Smooth muscle cell (in vitro differentiated cells): Measurements from ENCODE around the gene PSMG3. TPM values are rescaled to one million over a fixed set of nuclear protein-coding genes. Genes with fewer than 3 reads are reported as not detected.

Source experiments
- DNase-seq: peaks from one replicate; lab custom pipeline; 2025; ENCODE audit not compliant: unreplicated experiment; lab: John Stamatoyannopoulos, UW
- H2AFZ ChIP-seq: fragments of 200-600 bp; sonication (generic); 2 replicates; pipeline ENCODE4 v1.6.0; 2016; ENCODE audit warnings: antibody characterized with exemption, low read depth, mild to moderate bottlenecking
- H3F3A ChIP-seq: fragments of 200-600 bp; sonication (generic); 2 replicates; pipeline ENCODE4 v1.6.0; 2017; ENCODE audit warnings: antibody characterized with exemption, low read depth
- H3K27ac ChIP-seq: fragments of 200-600 bp; sonication (generic); 2 replicates; pipeline ENCODE4 v1.5.1; 2016; ENCODE audit warnings: low read depth, mild to moderate bottlenecking
- H3K27me3 ChIP-seq: fragments of 200-600 bp; sonication (generic); 2 replicates; pipeline ENCODE4 v1.6.1; 2016; ENCODE audit warnings: low read depth, mild to moderate bottlenecking
- H3K36me3 ChIP-seq: fragments of 200-600 bp; sonication (generic); 2 replicates; pipeline ENCODE4 v1.5.1; 2016; ENCODE audit warnings: low read depth
- H3K4me1 ChIP-seq: fragments of 200-600 bp; sonication (generic); 2 replicates; pipeline ENCODE4 v1.5.1; 2016; ENCODE audit warnings: low read depth
- H3K4me2 ChIP-seq: fragments of 200-600 bp; sonication (generic); 2 replicates; pipeline ENCODE4 v1.6.0; 2016; ENCODE audit warnings: mild to moderate bottlenecking
- H3K4me3 ChIP-seq: fragments of 200-600 bp; sonication (generic); 2 replicates; pipeline ENCODE4 v1.5.1; 2016; ENCODE audit warnings: mild to moderate bottlenecking
- H3K79me2 ChIP-seq: fragments of 200-600 bp; sonication (generic); 2 replicates; pipeline ENCODE4 v1.6.0; 2016; ENCODE audit warnings: low read depth, mild to moderate bottlenecking
- H3K9ac ChIP-seq: fragments of 200-600 bp; sonication (generic); 2 replicates; pipeline ENCODE4 v1.6.0; 2016; ENCODE audit warnings: low read depth
- H3K9me3 ChIP-seq: fragments of 200-600 bp; sonication (generic); replicated peaks from 2 replicates; pipeline ENCODE4 v1.5.1; 2016; ENCODE audit warnings: low read depth
- H4K20me1 ChIP-seq: fragments of 200-600 bp; sonication (generic); 2 replicates; pipeline ENCODE4 v1.6.0; 2016; ENCODE audit warnings: low read depth
- WGBS: methylation state at CpG from one replicate; pipeline ENCODE4 v1.1.7; 2016; ENCODE audit warnings: low lambda C conversion rate; 5-methylcytosine and 5-hydroxymethylcytosine counted together
- polyA plus RNA-seq: library from polyadenylated mRNA; unstranded; fragments of >200 nt; fragmentation: Nextera tagmentation; extraction: Ambion mirVana; gene quantifications from 2 replicates; pipeline ENCODE4 v1.2.1, GENCODE V29; 2016
- total RNA-seq: library from RNA; depleted of rRNA; stranded (reverse); fragments of >200 nt; gene quantifications from 2 replicates; pipeline ENCODE4 v1.2.3, GENCODE V29; 2014
- TF ChIP-seq, protein P1 (sequence below): fragments of 200-600 bp; sonication (generic); IDR thresholded peaks from 2 replicates; pipeline ENCODE4 v1.5.1; 2017; ENCODE audit warnings: borderline replicate concordance, mild to moderate bottlenecking, antibody characterized with exemption; ENCODE audit not compliant: insufficient read depth, poor library complexity, severe bottlenecking

The PSMG3 gene
- total and polyA plus RNA-seq, 2 experiments from 2014 or later: 24.5 to 45.3 TPM

- no peaks in the 10 kb centered on the region for H4K20me1 ChIP-seq
- no peak overlapping the region for H3K9ac ChIP-seq
- H3F3A ChIP-seq: no peaks in the 10 kb centered on the region
- no peaks in the 10 kb centered on the region for H3K36me3 ChIP-seq
- H3K27ac ChIP-seq: no peak overlapping the region
- DNase-seq: no peak
- no peaks in the 10 kb centered on the region for H3K4me1 ChIP-seq
- H3K27me3 ChIP-seq: no peaks in the 10 kb centered on the region
- no peaks in the 10 kb centered on the region for H3K9me3 ChIP-seq
- H3K79me2 ChIP-seq: no peaks in the 10 kb centered on the region
- WGBS: 73% methylated on average over 3 of the region's 3 CpGs
- H3K4me3 ChIP-seq: no peak overlapping the region
- H3K4me2 ChIP-seq: no peak overlapping the region
- TF ChIP-seq, protein P1, sequence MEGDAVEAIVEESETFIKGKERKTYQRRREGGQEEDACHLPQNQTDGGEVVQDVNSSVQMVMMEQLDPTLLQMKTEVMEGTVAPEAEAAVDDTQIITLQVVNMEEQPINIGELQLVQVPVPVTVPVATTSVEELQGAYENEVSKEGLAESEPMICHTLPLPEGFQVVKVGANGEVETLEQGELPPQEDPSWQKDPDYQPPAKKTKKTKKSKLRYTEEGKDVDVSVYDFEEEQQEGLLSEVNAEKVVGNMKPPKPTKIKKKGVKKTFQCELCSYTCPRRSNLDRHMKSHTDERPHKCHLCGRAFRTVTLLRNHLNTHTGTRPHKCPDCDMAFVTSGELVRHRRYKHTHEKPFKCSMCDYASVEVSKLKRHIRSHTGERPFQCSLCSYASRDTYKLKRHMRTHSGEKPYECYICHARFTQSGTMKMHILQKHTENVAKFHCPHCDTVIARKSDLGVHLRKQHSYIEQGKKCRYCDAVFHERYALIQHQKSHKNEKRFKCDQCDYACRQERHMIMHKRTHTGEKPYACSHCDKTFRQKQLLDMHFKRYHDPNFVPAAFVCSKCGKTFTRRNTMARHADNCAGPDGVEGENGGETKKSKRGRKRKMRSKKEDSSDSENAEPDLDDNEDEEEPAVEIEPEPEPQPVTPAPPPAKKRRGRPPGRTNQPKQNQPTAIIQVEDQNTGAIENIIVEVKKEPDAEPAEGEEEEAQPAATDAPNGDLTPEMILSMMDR: no peak
- no peak overlapping the region for H2AFZ ChIP-seq
These were observed 25.2 kb upstream of the PSMG3 start for GRCh38 chr7:1595027-1595426.

DNA sequence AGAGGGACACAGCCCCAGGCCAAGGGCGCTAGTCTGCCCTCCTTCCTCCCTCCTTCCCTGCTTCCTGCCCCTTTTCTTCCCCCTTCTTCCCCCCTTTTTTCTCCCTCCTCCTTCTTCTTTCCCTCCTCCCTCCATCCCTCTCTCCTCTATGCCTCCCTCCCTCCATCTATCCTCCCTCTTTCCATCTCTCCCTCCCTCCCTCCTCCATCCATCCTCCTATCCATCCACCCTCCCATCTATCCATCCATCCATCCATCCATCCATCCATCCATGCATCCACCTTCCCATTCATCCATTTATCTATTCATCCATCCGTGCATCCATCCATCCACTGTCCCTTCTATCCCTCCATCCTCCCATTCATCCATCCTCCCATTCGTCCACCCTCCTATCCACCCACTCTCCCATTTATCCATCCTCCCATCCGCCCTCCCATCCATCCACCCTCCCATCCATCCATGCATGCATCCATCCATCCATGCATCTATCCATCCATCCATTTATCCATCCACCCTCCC is 24.1 kb upstream of the PSMG3 start:
- Histone ChIP-seq H3K4me3 (no peak overlapping the region), H2AFZ (no peak overlapping the region), H3K36me3 (no peaks in the 10 kb centered on the region), H3K4me2 (no peak overlapping the region), H3K27me3 (no peaks in the 10 kb centered on the region), H3K4me1 (no peaks in the 10 kb centered on the region), H3K9ac (no peak overlapping the region), H3K27ac (no peak overlapping the region), H3K79me2 (no peaks in the 10 kb centered on the region), H3K9me3 (no peaks in the 10 kb centered on the region), H4K20me1 (no peaks in the 10 kb centered on the region), H3F3A (no peaks in the 10 kb centered on the region)
- 60% methylated on average over 3 of the region's 4 CpGs for WGBS
- no peak for DNase-seq
- TF ChIP-seq, protein P1: no peak

GRCh38 chr7:1593091-1593866 is 23.4 kb upstream of the PSMG3 start:
- Histone ChIP-seq H4K20me1 (no peaks in the 10 kb centered on the region), H2AFZ (no peak overlapping the region), H3K27me3 (no peaks in the 10 kb centered on the region), H3K27ac (no peak overlapping the region), H3K4me3 (no peak overlapping the region), H3K9ac (no peak overlapping the region), H3K79me2 (no peaks in the 10 kb centered on the region), H3K4me2 (no peak overlapping the region), H3K4me1 (no peaks in the 10 kb centered on the region), H3K36me3 (no peaks in the 10 kb centered on the region), H3K9me3 (no peaks in the 10 kb centered on the region), H3F3A (no peaks in the 10 kb centered on the region)
- no peak for DNase-seq
- WGBS: 81% methylated on average over 17 of the region's 19 CpGs
- TF ChIP-seq, protein P1: no peak
